HFF-Myc (cell line): ENCODE data around the gene TP63.
A peak's percentile ranks its signal among the peaks of the same experiment; 100 is the strongest.

Source experiments
- DNase-seq: peaks from one replicate; pipeline ENCODE4 v3.0.0-alpha.2; 2011; ENCODE audit warnings: low read depth; ENCODE audit errors: extremely low read depth
- H3K4me3 ChIP-seq: replicated peaks from 2 replicates; pipeline ENCODE4 v1.5.1; 2011; ENCODE audit warnings: low read depth, mild to moderate bottlenecking, control low read depth, low read length
- CTCF ChIP-seq: IDR thresholded peaks from 2 replicates; pipeline ENCODE4 v1.5.1; 2012; ENCODE audit warnings: mild to moderate bottlenecking, low read depth, low read length, control low read depth; ENCODE audit errors: missing control alignments

The TP63 gene

GRCh38 chr3:189937302-189938127 lies 306.3 kb downstream of the TP63 start:
- H3K4me3 ChIP-seq: no peak overlapping the region
- DNase-seq: peak; percentile 92
- TF ChIP-seq CTCF: no peak

- no peak for DNase-seq
- no peak overlapping the region for H3K4me3 ChIP-seq
- TF ChIP-seq CTCF: no peak
Observed at GRCh38 chr3:189941125-189941524, 309.9 kb downstream of the TP63 start.

- H3K4me3 ChIP-seq: no peak overlapping the region
- DNase-seq: no peak
- no peak for TF ChIP-seq CTCF
Observed at GRCh38 chr3:189941679-189942078, 310.5 kb downstream of the TP63 start.

- H3K4me3 ChIP-seq: no peak overlapping the region
- no peak for DNase-seq
- no peak for TF ChIP-seq CTCF
Observed at GRCh38 chr3:189942948-189943347, 311.8 kb downstream of the TP63 start.

GRCh38 chr3:189944285-189945145 lies 313.3 kb downstream of the TP63 start:
- no peak for TF ChIP-seq CTCF
- H3K4me3 ChIP-seq: no peak overlapping the region
- DNase-seq: no peak

- no peak for TF ChIP-seq CTCF
- no peak overlapping the region for H3K4me3 ChIP-seq
- DNase-seq: no peak
Observed at GRCh38 chr3:189945935-189946709, 314.9 kb downstream of the TP63 start.
